Peyer's patch (tissue), 4 donors: Measurements from ENCODE around the gene NKTR. TPM values are rescaled to one million over a fixed set of nuclear protein-coding genes. Genes with fewer than 3 reads are reported as not detected.

ENCODE experiments used
- DNase-seq, 3 donors: peaks; one replicate each; pipeline ENCODE4 v3.0.0-alpha.2; 2017 to 2019
- H3K27ac ChIP-seq, 4 donors: fragments of 200-600 bp; sonication (generic); one replicate each; pipeline ENCODE4 v1.5.1; 2016 to 2019
- H3K27me3 ChIP-seq, 2 donors: fragments of 200-600 bp; sonication (generic); one replicate each; pipeline ENCODE4 v1.5.1; 2019
- H3K36me3 ChIP-seq, 3 donors: fragments of 200-600 bp; sonication (generic); one replicate each; pipeline ENCODE4 v1.5.1; 2016 to 2019
- H3K4me1 ChIP-seq, 4 donors: fragments of 200-600 bp; sonication (generic); one replicate each; pipeline ENCODE4 v1.5.1; 2016 to 2019
- H3K4me3 ChIP-seq, 4 donors: fragments of 200-600 bp; sonication (generic); 1 replicate in 3 of 4; 2 replicates in 1 of 4; pipeline ENCODE4 v1.5.1; 2016 to 2019; ENCODE audit warnings: mild to moderate bottlenecking in 1 of 4
- H3K9me3 ChIP-seq, 4 donors: fragments of 200-600 bp; sonication (generic); one replicate each; pipeline ENCODE4 v1.5.1; 2016 to 2019; ENCODE audit warnings: mild to moderate bottlenecking in 1 of 4
- CTCF ChIP-seq, 6 experiments: fragments of 450-650 bp in 4 of 6; fragments of 200-600 bp in 2 of 6; sonication (generic) in 1 of 6; IDR thresholded peaks; one replicate each; pipeline ENCODE4 v1.5.1; 2017 to 2019; ENCODE audit warnings: antibody characterized with exemption in 6 of 6, mild to moderate bottlenecking in 3 of 6, moderate library complexity in 1 of 6
- POLR2A ChIP-seq, 2 donors: fragments of 450-650 bp; IDR thresholded peaks; one replicate each; pipeline ENCODE4 v1.5.1; 2017; ENCODE audit warnings: antibody characterized with exemption in 2 of 2, mild to moderate bottlenecking in 2 of 2, moderate library complexity in 2 of 2
- total RNA-seq, 4 donors: library from RNA; depleted of rRNA; stranded (reverse); fragments of >200 nt; gene quantifications; one replicate each; pipeline ENCODE4 v1.1.0, GENCODE V29; 2016

NKTR gene
- total RNA-seq, 4 donors from 2014 or later: 118 to 386 (median 187) TPM

GRCh38 chr3:42675909-42676308 lies 75.4 kb downstream of the NKTR start:
- H3K4me3 ChIP-seq: no peak overlapping the region
- no peaks in the 10 kb centered on the region for H3K9me3 ChIP-seq
- no peaks in the 10 kb centered on the region for H3K27me3 ChIP-seq
- no peak overlapping the region for H3K27ac ChIP-seq
- no peaks in the 10 kb centered on the region for H3K36me3 ChIP-seq
- DNase-seq: no peak
- TF ChIP-seq POLR2A (IDR thresholded peaks at IDR 0.05) (no peak), CTCF (IDR thresholded peaks at IDR 0.05) (no peak)
- no peaks in the 10 kb centered on the region for H3K4me1 ChIP-seq

DNA sequence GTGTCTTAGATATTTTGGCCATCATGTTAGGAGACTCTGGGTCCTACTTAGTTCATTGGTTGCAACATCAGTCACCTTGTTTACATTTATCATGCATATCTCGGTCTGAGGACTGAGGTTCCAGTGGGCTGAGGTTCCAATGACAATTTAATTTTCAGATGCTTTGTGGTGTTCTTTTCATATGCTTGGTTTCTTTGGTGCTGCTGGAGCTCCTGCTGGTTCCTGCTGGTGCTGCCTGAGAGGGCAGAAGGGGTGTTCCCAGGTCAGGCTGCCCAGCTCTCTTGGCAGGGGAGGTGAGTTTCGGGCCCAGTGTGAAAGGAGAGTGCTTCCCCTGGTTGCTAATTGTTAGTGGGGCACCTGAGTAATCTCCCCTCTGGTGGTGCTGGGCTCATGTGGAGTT lies 78.0 kb downstream of the NKTR start:
- DNase-seq: no peak
- no peaks in the 10 kb centered on the region for H3K27me3 ChIP-seq
- no peak overlapping the region for H3K4me3 ChIP-seq
- H3K4me1 ChIP-seq: peaks cover 0 to 3% (median 0%) of the 10 kb centered on the region in 4 donors
- no peaks in the 10 kb centered on the region for H3K36me3 ChIP-seq
- no peak for TF ChIP-seq CTCF (IDR thresholded peaks at IDR 0.05)
- TF ChIP-seq POLR2A (IDR thresholded peaks at IDR 0.05): no peak
- no peaks in the 10 kb centered on the region for H3K9me3 ChIP-seq
- H3K27ac ChIP-seq: no peak overlapping the region

GRCh38 chr3:42680271-42680670 lies 79.8 kb downstream of the NKTR start:
- H3K27me3 ChIP-seq: no peaks in the 10 kb centered on the region
- no peak for DNase-seq
- H3K9me3 ChIP-seq: no peaks in the 10 kb centered on the region
- no peak overlapping the region for H3K27ac ChIP-seq
- H3K36me3 ChIP-seq: no peaks in the 10 kb centered on the region
- H3K4me3 ChIP-seq: no peak overlapping the region
- H3K4me1 ChIP-seq: peaks cover 0 to 18% (median 0%) of the 10 kb centered on the region in 4 donors
- TF ChIP-seq CTCF (IDR thresholded peaks at IDR 0.05): no peak
- TF ChIP-seq POLR2A (IDR thresholded peaks at IDR 0.05): no peak

DNA sequence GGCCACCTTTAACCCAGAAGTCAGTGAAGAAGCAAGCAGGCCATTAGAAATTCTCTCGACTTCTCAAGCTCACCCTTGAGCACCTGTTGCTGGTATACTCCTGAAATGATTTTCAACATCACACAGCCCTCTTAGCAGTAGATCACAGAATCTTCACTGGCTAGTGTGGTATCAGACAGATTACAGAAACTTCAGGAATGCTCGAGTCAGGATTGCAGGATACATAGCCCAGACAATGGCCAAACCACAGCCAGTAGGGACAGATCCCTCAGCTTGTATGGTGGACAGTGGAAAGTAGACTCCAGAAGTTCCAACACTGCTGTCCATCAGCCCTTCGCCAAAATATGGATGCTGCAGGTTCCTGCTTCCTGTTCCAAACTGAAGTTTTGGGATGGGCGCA lies 80.3 kb downstream of the NKTR start:
- no peaks in the 10 kb centered on the region for H3K27me3 ChIP-seq
- H3K4me3 ChIP-seq: no peak overlapping the region
- DNase-seq: no peak
- no peak for TF ChIP-seq POLR2A (IDR thresholded peaks at IDR 0.05)
- TF ChIP-seq CTCF (IDR thresholded peaks at IDR 0.05): no peak
- H3K27ac ChIP-seq: no peak overlapping the region
- H3K36me3 ChIP-seq: no peaks in the 10 kb centered on the region
- H3K9me3 ChIP-seq: no peaks in the 10 kb centered on the region
- H3K4me1 ChIP-seq: peaks cover 0 to 18% (median 0%) of the 10 kb centered on the region in 4 donors

GRCh38 chr3:42681361-42682038 lies 81.0 kb downstream of the NKTR start:
- H3K36me3 ChIP-seq: no peaks in the 10 kb centered on the region
- H3K27me3 ChIP-seq: no peaks in the 10 kb centered on the region
- DNase-seq: no peak
- H3K9me3 ChIP-seq: no peaks in the 10 kb centered on the region
- TF ChIP-seq POLR2A (IDR thresholded peaks at IDR 0.05) (no peak), CTCF (IDR thresholded peaks at IDR 0.05) (no peak)
- peaks cover 0 to 18% (median 0%) of the 10 kb centered on the region in 4 donors for H3K4me1 ChIP-seq
- H3K4me3 ChIP-seq: no peak overlapping the region
- H3K27ac ChIP-seq: no peak overlapping the region
